ENCODE results near the gene KCNV2. TPM values are rescaled to one million over a fixed set of nuclear protein-coding genes. Genes with fewer than 3 reads are reported as not detected.

The KCNV2 gene
- total RNA-seq, 2 experiments from 2014 or later, result not detected

DNA sequence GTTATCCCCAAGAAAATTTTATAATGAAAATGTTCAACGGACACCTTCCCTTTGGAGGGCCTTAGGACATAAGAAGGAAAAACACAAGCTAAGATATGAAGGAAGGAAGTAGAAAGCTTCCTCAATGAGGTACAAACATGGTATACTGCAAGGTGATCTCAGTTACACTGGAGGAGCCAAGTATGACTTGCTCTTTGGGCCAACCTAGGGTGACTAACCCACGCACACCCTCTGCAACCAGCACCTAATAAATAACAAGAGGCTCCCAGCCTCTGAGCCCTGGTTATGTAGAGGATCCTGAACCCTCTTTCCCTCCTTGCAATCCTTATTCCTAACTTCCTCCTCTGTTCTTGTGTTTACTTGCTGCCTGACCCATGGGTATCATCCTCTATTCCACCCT is 38.3 kb upstream of the KCNV2 start:
- H2AFZ ChIP-seq (ENCODE audit: low read length), result no peak overlapping the region
- POLR2A ChIA-PET, result interaction anchor here (0.5 to 0.6 kb wide), 2 partner anchors 51 to 1400 kb away, joined by 3 to 4 read pairs; no protein-coding TSS in a partner anchor
- H3K9me2 ChIP-seq (ENCODE audit: insufficient read depth, low read length), result no peaks in the 10 kb centered on the region
- no peaks in the 10 kb centered on the region for H4K20me1 ChIP-seq (ENCODE audit: insufficient read depth, low read length)
- CTCF ChIA-PET (ENCODE audit: unreplicated experiment), result no interaction called here
- H3K4me1 ChIP-seq (ENCODE audit: insufficient read depth, low read length, poor library complexity, severe bottlenecking), result no peaks in the 10 kb centered on the region
- TF ChIP-seq, protein P1, sequence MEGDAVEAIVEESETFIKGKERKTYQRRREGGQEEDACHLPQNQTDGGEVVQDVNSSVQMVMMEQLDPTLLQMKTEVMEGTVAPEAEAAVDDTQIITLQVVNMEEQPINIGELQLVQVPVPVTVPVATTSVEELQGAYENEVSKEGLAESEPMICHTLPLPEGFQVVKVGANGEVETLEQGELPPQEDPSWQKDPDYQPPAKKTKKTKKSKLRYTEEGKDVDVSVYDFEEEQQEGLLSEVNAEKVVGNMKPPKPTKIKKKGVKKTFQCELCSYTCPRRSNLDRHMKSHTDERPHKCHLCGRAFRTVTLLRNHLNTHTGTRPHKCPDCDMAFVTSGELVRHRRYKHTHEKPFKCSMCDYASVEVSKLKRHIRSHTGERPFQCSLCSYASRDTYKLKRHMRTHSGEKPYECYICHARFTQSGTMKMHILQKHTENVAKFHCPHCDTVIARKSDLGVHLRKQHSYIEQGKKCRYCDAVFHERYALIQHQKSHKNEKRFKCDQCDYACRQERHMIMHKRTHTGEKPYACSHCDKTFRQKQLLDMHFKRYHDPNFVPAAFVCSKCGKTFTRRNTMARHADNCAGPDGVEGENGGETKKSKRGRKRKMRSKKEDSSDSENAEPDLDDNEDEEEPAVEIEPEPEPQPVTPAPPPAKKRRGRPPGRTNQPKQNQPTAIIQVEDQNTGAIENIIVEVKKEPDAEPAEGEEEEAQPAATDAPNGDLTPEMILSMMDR (conservative IDR thresholded peaks at IDR 0.05; ENCODE audit: low read length), result no peak
- no peak for TF ChIP-seq EZH2phosphoT487 (IDR thresholded peaks at IDR 0.05; ENCODE audit: borderline replicate concordance, low read depth, low read length)
- H3K9me3 ChIP-seq (ENCODE audit: low read length), result no peaks in the 10 kb centered on the region
- H3K36me3 ChIP-seq (ENCODE audit: insufficient read depth, low read length), result no peaks in the 10 kb centered on the region
- no TSS peak for BruUV-seq (replicated peaks)
- no peaks in the 10 kb centered on the region for H3K79me2 ChIP-seq (ENCODE audit: insufficient read depth, low read depth, low read length)
- intact Hi-C loops (cut with micrococcal nuclease; ENCODE audit: unreplicated experiment), result no loop called here
- H3K4me2 ChIP-seq (ENCODE audit: low read length), result no peak overlapping the region
- no peak overlapping the region for H3K27ac ChIP-seq (ENCODE audit: low read depth, low read length, poor library complexity, severe bottlenecking)
- no peak for DNase-seq (ENCODE audit: low spot score)
- H3K4me3 ChIP-seq (ENCODE audit: low read depth, low read length, poor library complexity, severe bottlenecking), result no peak overlapping the region

DNA sequence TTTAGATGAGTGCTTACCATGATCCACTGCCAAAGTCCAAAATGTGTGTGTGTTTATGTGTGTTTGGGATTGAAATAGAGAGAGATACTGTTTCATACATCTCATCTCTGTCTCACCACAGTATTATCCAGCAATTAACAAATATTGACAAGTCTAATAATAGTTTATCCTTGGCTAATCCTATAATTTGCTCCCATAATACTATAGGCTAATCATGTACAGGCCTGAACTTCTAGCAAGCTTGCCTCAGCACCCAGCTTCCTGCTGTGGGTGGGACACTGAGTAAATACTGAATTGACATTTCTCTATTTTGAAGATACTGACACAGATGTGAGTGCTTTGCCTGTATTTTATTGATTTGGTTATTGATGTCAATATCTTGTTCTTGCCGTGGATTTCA is 35.3 kb upstream of the KCNV2 start:
- H3K4me2 ChIP-seq (ENCODE audit: low read length), result no peak overlapping the region
- H2AFZ ChIP-seq (ENCODE audit: low read length), result no peak overlapping the region
- intact Hi-C loops (cut with micrococcal nuclease; ENCODE audit: unreplicated experiment), result no loop called here
- TF ChIP-seq EZH2phosphoT487 (IDR thresholded peaks at IDR 0.05; ENCODE audit: borderline replicate concordance, low read depth, low read length), result no peak
- TF ChIP-seq, protein P1 (conservative IDR thresholded peaks at IDR 0.05; ENCODE audit: low read length), result no peak
- ChIA-PET CTCF (ENCODE audit: unreplicated experiment) (no interaction called here), POLR2A (interaction anchor here (1.0 kb wide), 1 partner anchor 161 kb away, joined by 4 read pairs; no protein-coding TSS in a partner anchor)
- H3K9me2 ChIP-seq (ENCODE audit: insufficient read depth, low read length), result no peaks in the 10 kb centered on the region
- H3K4me1 ChIP-seq (ENCODE audit: insufficient read depth, low read length, poor library complexity, severe bottlenecking), result no peaks in the 10 kb centered on the region
- H3K79me2 ChIP-seq (ENCODE audit: insufficient read depth, low read depth, low read length), result no peaks in the 10 kb centered on the region
- no peak overlapping the region for H3K27ac ChIP-seq (ENCODE audit: low read depth, low read length, poor library complexity, severe bottlenecking)
- H3K9me3 ChIP-seq (ENCODE audit: low read length), result no peaks in the 10 kb centered on the region
- H4K20me1 ChIP-seq (ENCODE audit: insufficient read depth, low read length), result no peaks in the 10 kb centered on the region
- BruUV-seq (replicated peaks), result no TSS peak
- no peaks in the 10 kb centered on the region for H3K36me3 ChIP-seq (ENCODE audit: insufficient read depth, low read length)
- no peak for DNase-seq (ENCODE audit: low spot score)
- no peak overlapping the region for H3K4me3 ChIP-seq (ENCODE audit: low read depth, low read length, poor library complexity, severe bottlenecking)

DNA sequence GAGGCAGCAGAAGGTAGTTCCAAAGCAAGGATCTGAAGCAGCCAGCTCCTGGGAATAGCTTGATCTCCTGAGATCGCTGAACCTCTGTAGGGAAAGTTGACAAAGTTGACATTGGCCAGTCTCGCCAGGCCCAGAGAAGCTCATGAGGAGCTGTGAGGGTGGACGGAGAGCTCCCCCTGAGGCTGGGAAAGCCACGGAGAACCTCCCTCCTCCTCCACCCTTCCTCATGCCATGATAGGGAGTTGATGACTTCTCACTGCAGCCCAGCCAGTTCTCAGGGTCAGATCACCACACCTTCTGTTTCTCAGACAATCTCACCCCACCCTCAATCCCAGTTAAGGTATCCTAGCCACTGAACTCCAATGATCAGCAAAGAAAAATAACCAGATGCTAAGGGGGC is 30.4 kb upstream of the KCNV2 start:
- Histone ChIP-seq H3K27ac (ENCODE audit: low read depth, low read length, poor library complexity, severe bottlenecking) (no peak overlapping the region), H3K4me3 (ENCODE audit: low read depth, low read length, poor library complexity, severe bottlenecking) (no peak overlapping the region), H3K9me3 (ENCODE audit: low read length) (no peaks in the 10 kb centered on the region), H3K4me1 (ENCODE audit: insufficient read depth, low read length, poor library complexity, severe bottlenecking) (no peaks in the 10 kb centered on the region), H3K79me2 (ENCODE audit: insufficient read depth, low read depth, low read length) (no peaks in the 10 kb centered on the region), H3K4me2 (ENCODE audit: low read length) (no peak overlapping the region), H2AFZ (ENCODE audit: low read length) (no peak overlapping the region), H3K36me3 (ENCODE audit: insufficient read depth, low read length) (no peaks in the 10 kb centered on the region), H4K20me1 (ENCODE audit: insufficient read depth, low read length) (no peaks in the 10 kb centered on the region), H3K9me2 (ENCODE audit: insufficient read depth, low read length) (no peaks in the 10 kb centered on the region)
- intact Hi-C loops (cut with micrococcal nuclease; ENCODE audit: unreplicated experiment), result no loop called here
- no peak for DNase-seq (ENCODE audit: low spot score)
- CTCF ChIA-PET (ENCODE audit: unreplicated experiment), result no interaction called here
- BruUV-seq (replicated peaks), result no TSS peak
- TF ChIP-seq, protein P1 (conservative IDR thresholded peaks at IDR 0.05; ENCODE audit: low read length), result no peak
- no peak for TF ChIP-seq EZH2phosphoT487 (IDR thresholded peaks at IDR 0.05; ENCODE audit: borderline replicate concordance, low read depth, low read length)
- POLR2A ChIA-PET, result interaction anchor here (0.7 kb wide), 2 partner anchors 502 to 1862 kb away, joined by 3 read pairs; no protein-coding TSS in a partner anchor
